Measurements from ENCODE around the gene PTGER4. TPM values are rescaled to one million over a fixed set of nuclear protein-coding genes. Genes with fewer than 3 reads are reported as not detected.
"Not testable (repeated sequence)": the region's sequence is repeated elsewhere in the genome, so short reads cannot be mapped to it uniquely, and the experiment has no call there.

Gene PTGER4
- polyA plus RNA-seq, 1 of the 3 experiments (the other 2 are of a cell fraction) = not detected

DNA sequence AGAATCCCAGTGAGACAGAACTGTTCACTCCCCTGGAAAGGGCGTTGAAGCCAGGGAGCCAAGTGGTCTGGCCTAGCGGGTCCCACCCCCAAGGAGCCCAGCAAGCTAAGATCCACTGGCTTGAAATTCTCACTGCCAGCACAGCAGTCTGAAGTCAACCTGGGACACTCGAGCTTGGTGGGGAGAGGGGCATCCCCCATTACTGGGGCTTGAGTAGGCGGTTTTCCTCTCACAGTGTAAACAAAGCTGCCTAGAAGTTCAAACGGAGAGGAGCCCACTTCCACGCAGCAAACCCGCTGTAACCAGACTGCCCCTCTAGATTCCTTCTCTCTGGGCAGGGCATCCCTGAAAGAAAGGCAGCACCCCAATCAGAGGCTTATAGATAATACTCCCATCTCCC, 45.1 kb upstream of the PTGER4 start:
- no peaks in the 10 kb centered on the region for H3K9me2 ChIP-seq
- H3K79me2 ChIP-seq (ENCODE audit: insufficient read depth) = no peaks in the 10 kb centered on the region
- no peaks in the 10 kb centered on the region for H3F3A ChIP-seq (replicated peaks; ENCODE audit: insufficient read depth)
- H2AFZ ChIP-seq (ENCODE audit: low read depth) = no peak overlapping the region
- ChIA-PET POLR2A (interaction anchor here (0.6 kb wide), 1 partner anchor 15 kb away, joined by 3 read pairs; no protein-coding TSS in a partner anchor), CTCF (no interaction called here)
- H3K9me3 ChIP-seq = no peaks in the 10 kb centered on the region
- no peaks in the 10 kb centered on the region for H3K36me3 ChIP-seq (replicated peaks in 1 of 2; ENCODE audit: control insufficient read depth in 1 of 2, insufficient read depth in 2 of 2, low read length in 1 of 2)
- TF ChIP-seq TAF1 (IDR thresholded peaks at IDR 0.05; ENCODE audit: borderline replicate concordance, low read depth, low read length) (no peak), USF2 (IDR thresholded peaks at IDR 0.05; ENCODE audit: borderline replicate concordance, low read depth, low read length) (no peak), ELF1 (IDR thresholded peaks at IDR 0.05) (no peak), SMC3 (IDR thresholded peaks at IDR 0.05; ENCODE audit: low read depth, low read length) (no peak), FOXJ3 (CRISPR knock-in tag; IDR thresholded peaks at IDR 0.05) (no peak)
- TF ChIP-seq, protein P1, sequence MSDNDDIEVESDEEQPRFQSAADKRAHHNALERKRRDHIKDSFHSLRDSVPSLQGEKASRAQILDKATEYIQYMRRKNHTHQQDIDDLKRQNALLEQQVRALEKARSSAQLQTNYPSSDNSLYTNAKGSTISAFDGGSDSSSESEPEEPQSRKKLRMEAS (IDR thresholded peaks at IDR 0.05; ENCODE audit: low read depth) = no peak
- no peaks in the 10 kb centered on the region for H4K20me1 ChIP-seq (ENCODE audit: insufficient read depth)
- no peak overlapping the region for H3K27ac ChIP-seq (ENCODE audit: low read depth in 2 of 2, low read length in 1 of 2)
- no peak overlapping the region for H3K4me3 ChIP-seq (ENCODE audit: low read depth in 2 of 2, low read length in 1 of 2)
- no peak overlapping the region for H3K9ac ChIP-seq
- H3K27me3 ChIP-seq (ENCODE audit: insufficient read depth) = no peaks in the 10 kb centered on the region
- no peak for DNase-seq
- 18% methylated on average over 6 of the region's 7 CpGs for WGBS (ENCODE audit: low lambda C conversion rate)
- no peak overlapping the region for H3K4me2 ChIP-seq
- H3K4me1 ChIP-seq (ENCODE audit: control insufficient read depth in 1 of 2, insufficient read depth in 2 of 2, low read depth in 1 of 2, low read length in 1 of 2) = no peaks in the 10 kb centered on the region

GRCh38 chr5:40639531-40639930, 40.2 kb upstream of the PTGER4 start:
- H3F3A ChIP-seq (replicated peaks; ENCODE audit: insufficient read depth); H4K20me1 ChIP-seq (ENCODE audit: insufficient read depth); H3K9me2 ChIP-seq; H3K4me3 ChIP-seq (ENCODE audit: low read depth in 2 of 2, low read length in 1 of 2); H3K9ac ChIP-seq; POLR2A ChIA-PET; H3K4me2 ChIP-seq; H3K27ac ChIP-seq (ENCODE audit: low read depth in 2 of 2, low read length in 1 of 2); H3K79me2 ChIP-seq (ENCODE audit: insufficient read depth); H2AFZ ChIP-seq (ENCODE audit: low read depth); H3K27me3 ChIP-seq (ENCODE audit: insufficient read depth); H3K9me3 ChIP-seq; H3K4me1 ChIP-seq (ENCODE audit: control insufficient read depth in 1 of 2, insufficient read depth in 2 of 2, low read depth in 1 of 2, low read length in 1 of 2); CTCF ChIA-PET; H3K36me3 ChIP-seq (replicated peaks in 1 of 2; ENCODE audit: control insufficient read depth in 1 of 2, insufficient read depth in 2 of 2, low read length in 1 of 2); DNase-seq: not testable (repeated sequence)
- WGBS (ENCODE audit: low lambda C conversion rate) = 0% methylated on average over 1 of the region's 1 CpG

DNA sequence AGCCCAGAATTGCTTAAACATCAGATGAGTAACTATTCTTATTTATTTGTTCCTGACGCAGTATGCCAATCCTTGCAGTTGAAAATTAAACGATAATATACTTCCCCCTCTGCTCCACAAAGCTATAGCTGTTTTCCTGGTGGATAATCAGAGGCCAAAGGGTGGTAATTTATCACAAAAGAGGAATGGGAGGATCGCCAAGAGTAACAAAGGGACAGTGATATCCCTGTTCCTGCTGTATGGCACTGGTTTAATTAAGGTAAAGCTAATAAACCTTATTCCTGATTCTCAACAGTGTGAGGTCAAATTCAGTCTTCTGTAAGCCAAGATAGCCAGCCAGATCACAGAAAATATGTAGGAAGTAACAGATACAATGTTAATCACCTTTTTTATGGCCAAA, 33.4 kb upstream of the PTGER4 start:
- Histone ChIP-seq H3F3A (replicated peaks; ENCODE audit: insufficient read depth) (no peaks in the 10 kb centered on the region), H3K27me3 (ENCODE audit: insufficient read depth) (no peaks in the 10 kb centered on the region), H2AFZ (ENCODE audit: low read depth) (no peak overlapping the region), H3K9me3 (no peaks in the 10 kb centered on the region), H3K4me2 (no peak overlapping the region), H3K4me3 (ENCODE audit: low read depth in 2 of 2, low read length in 1 of 2) (no peak overlapping the region), H4K20me1 (ENCODE audit: insufficient read depth) (no peaks in the 10 kb centered on the region), H3K79me2 (ENCODE audit: insufficient read depth) (no peaks in the 10 kb centered on the region), H3K4me1 (ENCODE audit: control insufficient read depth in 1 of 2, insufficient read depth in 2 of 2, low read depth in 1 of 2, low read length in 1 of 2) (no peaks in the 10 kb centered on the region), H3K9ac (no peak overlapping the region), H3K36me3 (replicated peaks in 1 of 2; ENCODE audit: control insufficient read depth in 1 of 2, insufficient read depth in 2 of 2, low read length in 1 of 2) (no peaks in the 10 kb centered on the region), H3K9me2 (no peaks in the 10 kb centered on the region), H3K27ac (ENCODE audit: low read depth in 2 of 2, low read length in 1 of 2) (no peak overlapping the region)
- no peak for DNase-seq
- CTCF ChIA-PET = interaction anchor here (0.8 kb wide), 1 partner anchor 18 kb away, joined by 4 read pairs; no protein-coding TSS in a partner anchor
- POLR2A ChIA-PET = no interaction called here
- 8% methylated on average over 3 of the region's 3 CpGs for WGBS (ENCODE audit: low lambda C conversion rate)
- no peak for TF ChIP-seq TCF12 (IDR thresholded peaks at IDR 0.05)
- TF ChIP-seq MXI1 (IDR thresholded peaks at IDR 0.05; ENCODE audit: low read depth, low read length) = no peak
- no peak for TF ChIP-seq ZBTB33 (IDR thresholded peaks at IDR 0.05; ENCODE audit: borderline replicate concordance, low read depth)
- TF ChIP-seq GABPA (IDR thresholded peaks at IDR 0.05; ENCODE audit: low read depth) = no peak
- TF ChIP-seq, protein P1 (IDR thresholded peaks at IDR 0.05; ENCODE audit: low read depth) = no peak
- TF ChIP-seq FOXJ3 (CRISPR knock-in tag; IDR thresholded peaks at IDR 0.05) = no peak
- no peak for TF ChIP-seq EZH2phosphoT487 (IDR thresholded peaks at IDR 0.05; ENCODE audit: borderline replicate concordance, low read depth)
- no peak for TF ChIP-seq TAF1 (IDR thresholded peaks at IDR 0.05; ENCODE audit: borderline replicate concordance, low read depth, low read length)
- no peak for TF ChIP-seq POLR2AphosphoS5 (IDR thresholded peaks at IDR 0.05; ENCODE audit: low read depth, low read length)
- no peak for TF ChIP-seq SMC3 (IDR thresholded peaks at IDR 0.05; ENCODE audit: low read depth, low read length)
- no peak for TF ChIP-seq ELF1 (IDR thresholded peaks at IDR 0.05)
- TF ChIP-seq RFX5 (IDR thresholded peaks at IDR 0.05; ENCODE audit: low read length) = no peak
- TF ChIP-seq, protein P2, sequence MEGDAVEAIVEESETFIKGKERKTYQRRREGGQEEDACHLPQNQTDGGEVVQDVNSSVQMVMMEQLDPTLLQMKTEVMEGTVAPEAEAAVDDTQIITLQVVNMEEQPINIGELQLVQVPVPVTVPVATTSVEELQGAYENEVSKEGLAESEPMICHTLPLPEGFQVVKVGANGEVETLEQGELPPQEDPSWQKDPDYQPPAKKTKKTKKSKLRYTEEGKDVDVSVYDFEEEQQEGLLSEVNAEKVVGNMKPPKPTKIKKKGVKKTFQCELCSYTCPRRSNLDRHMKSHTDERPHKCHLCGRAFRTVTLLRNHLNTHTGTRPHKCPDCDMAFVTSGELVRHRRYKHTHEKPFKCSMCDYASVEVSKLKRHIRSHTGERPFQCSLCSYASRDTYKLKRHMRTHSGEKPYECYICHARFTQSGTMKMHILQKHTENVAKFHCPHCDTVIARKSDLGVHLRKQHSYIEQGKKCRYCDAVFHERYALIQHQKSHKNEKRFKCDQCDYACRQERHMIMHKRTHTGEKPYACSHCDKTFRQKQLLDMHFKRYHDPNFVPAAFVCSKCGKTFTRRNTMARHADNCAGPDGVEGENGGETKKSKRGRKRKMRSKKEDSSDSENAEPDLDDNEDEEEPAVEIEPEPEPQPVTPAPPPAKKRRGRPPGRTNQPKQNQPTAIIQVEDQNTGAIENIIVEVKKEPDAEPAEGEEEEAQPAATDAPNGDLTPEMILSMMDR (IDR thresholded peaks at IDR 0.05) = no peak
- no peak for TF ChIP-seq YY1 (IDR thresholded peaks at IDR 0.05; ENCODE audit: low read depth)
- no peak for TF ChIP-seq EP300 (IDR thresholded peaks at IDR 0.05; ENCODE audit: borderline replicate concordance in 1 of 2, low read depth in 1 of 2, low read length in 1 of 2)
- TF ChIP-seq CHD2 (IDR thresholded peaks at IDR 0.05; ENCODE audit: low read length, partially characterized antibody) = no peak
- no peak for TF ChIP-seq MEF2A (IDR thresholded peaks at IDR 0.05; ENCODE audit: borderline replicate concordance, low read depth)

All from SK-N-SH (cell line).